Measurements from ENCODE around the gene MOB3A. TPM values are rescaled to one million over a fixed set of nuclear protein-coding genes. Genes with fewer than 3 reads are reported as not detected.
A peak's percentile ranks its signal among the peaks of the same experiment; 100 is the strongest.
"Not testable (repeated sequence)": the region's sequence is repeated elsewhere in the genome, so short reads cannot be mapped to it uniquely, and the experiment has no call there.

Gene MOB3A
- total RNA-seq, 3 donors from 2014 or later = 128 to 137 (median 137) TPM

- Mint-ChIP-seq H3K4me1 (ENCODE audit: low read depth) (peaks cover 19% of the 10 kb centered on the region), H3K9me3 (peaks cover 4% of the 10 kb centered on the region)
Observed at GRCh38 chr19:2039089-2039958, 56.8 kb downstream of the MOB3A start.

GRCh38 chr19:2038284-2039088 is 57.6 kb downstream of the MOB3A start:
- no peak overlapping the region for H3K4me3 Mint-ChIP-seq
- peaks cover 14% of the 10 kb centered on the region for H3K4me1 Mint-ChIP-seq (ENCODE audit: low read depth)
- DNase-seq = no peak
- H3K27me3 Mint-ChIP-seq (ENCODE audit: low read depth) = no peaks in the 10 kb centered on the region
- ATAC-seq = no peak
- peaks cover 7% of the 10 kb centered on the region for H3K36me3 Mint-ChIP-seq (ENCODE audit: insufficient read depth)
- H3K9me3 Mint-ChIP-seq = peaks cover 4% of the 10 kb centered on the region

More at GRCh38 chr19:2039089-2039958, 56.8 kb downstream of the MOB3A start:
- Mint-ChIP-seq H3K36me3 (ENCODE audit: insufficient read depth) (peaks cover 8% of the 10 kb centered on the region), H3K4me3 (no peak overlapping the region), H3K27me3 (ENCODE audit: low read depth) (no peaks in the 10 kb centered on the region)
- ATAC-seq (no peak), DNase-seq (no peak)

- no peak for DNase-seq
- no peak for ATAC-seq
- peaks cover 16% of the 10 kb centered on the region for H3K4me1 Mint-ChIP-seq (ENCODE audit: low read depth)
- H3K27me3 Mint-ChIP-seq (ENCODE audit: low read depth) = no peaks in the 10 kb centered on the region
- no peak overlapping the region for H3K4me3 Mint-ChIP-seq
- peaks cover 5% of the 10 kb centered on the region for H3K36me3 Mint-ChIP-seq (ENCODE audit: insufficient read depth)
- H3K9me3 Mint-ChIP-seq = peaks cover 4% of the 10 kb centered on the region
Observed at GRCh38 chr19:2037651-2038255, 58.4 kb downstream of the MOB3A start.

- DNase-seq = no peak
- Mint-ChIP-seq H3K27me3 (ENCODE audit: low read depth) (no peaks in the 10 kb centered on the region), H3K4me1 (ENCODE audit: low read depth) (peaks cover 21% of the 10 kb centered on the region), H3K9me3 (peaks cover 4% of the 10 kb centered on the region), H3K36me3 (ENCODE audit: insufficient read depth) (peaks cover 5% of the 10 kb centered on the region), H3K4me3 (no peak overlapping the region)
- no peak for ATAC-seq
Observed at GRCh38 chr19:2036424-2036823, 59.7 kb downstream of the MOB3A start.

GRCh38 chr19:2035590-2035991 is 60.5 kb downstream of the MOB3A start:
- no peak overlapping the region for H3K4me3 Mint-ChIP-seq
- H3K9me3 Mint-ChIP-seq = peaks cover 4% of the 10 kb centered on the region
- H3K4me1 Mint-ChIP-seq (ENCODE audit: low read depth) = peaks cover 21% of the 10 kb centered on the region
- DNase-seq = no peak
- peaks cover 5% of the 10 kb centered on the region for H3K36me3 Mint-ChIP-seq (ENCODE audit: insufficient read depth)
- no peak for ATAC-seq
- no peaks in the 10 kb centered on the region for H3K27me3 Mint-ChIP-seq (ENCODE audit: low read depth)

GRCh38 chr19:2034729-2035589 is 61.2 kb downstream of the MOB3A start:
- H3K27me3 Mint-ChIP-seq (ENCODE audit: low read depth) = no peaks in the 10 kb centered on the region
- DNase-seq (peak; percentile 53), ATAC-seq (peak; percentile 72 to 86)
- peaks cover 4% of the 10 kb centered on the region for H3K9me3 Mint-ChIP-seq
- H3K4me1 Mint-ChIP-seq (ENCODE audit: low read depth) = peaks cover 21% of the 10 kb centered on the region
- H3K36me3 Mint-ChIP-seq (ENCODE audit: insufficient read depth) = peaks cover 5% of the 10 kb centered on the region
- no peak overlapping the region for H3K4me3 Mint-ChIP-seq

GRCh38 chr19:2034253-2034652 is 61.9 kb downstream of the MOB3A start:
- DNase-seq; H3K36me3 Mint-ChIP-seq (ENCODE audit: insufficient read depth); H3K27me3 Mint-ChIP-seq (ENCODE audit: low read depth); H3K4me3 Mint-ChIP-seq; ATAC-seq; H3K9me3 Mint-ChIP-seq: not testable (repeated sequence)
- peaks cover 21% of the 10 kb centered on the region for H3K4me1 Mint-ChIP-seq (ENCODE audit: low read depth)

- DNase-seq (no peak), ATAC-seq (no peak)
- Mint-ChIP-seq H3K27me3 (ENCODE audit: low read depth) (no peaks in the 10 kb centered on the region), H3K9me3 (peaks cover 4% of the 10 kb centered on the region), H3K4me3 (no peak overlapping the region), H3K36me3 (ENCODE audit: insufficient read depth) (no peaks in the 10 kb centered on the region), H3K4me1 (ENCODE audit: low read depth) (peaks cover 21% of the 10 kb centered on the region)
Observed at GRCh38 chr19:2033825-2034159, 62.3 kb downstream of the MOB3A start.

- H3K36me3 Mint-ChIP-seq (ENCODE audit: insufficient read depth) = no peaks in the 10 kb centered on the region
- DNase-seq (no peak), ATAC-seq (no peak)
- H3K9me3 Mint-ChIP-seq = peaks cover 4% of the 10 kb centered on the region
- H3K4me3 Mint-ChIP-seq = no peak overlapping the region
- H3K4me1 Mint-ChIP-seq (ENCODE audit: low read depth) = peaks cover 21% of the 10 kb centered on the region
- no peaks in the 10 kb centered on the region for H3K27me3 Mint-ChIP-seq (ENCODE audit: low read depth)
Observed at GRCh38 chr19:2033115-2033824, 62.9 kb downstream of the MOB3A start.

- ATAC-seq = peak; percentile 42
- H3K36me3 Mint-ChIP-seq (ENCODE audit: insufficient read depth) = no peaks in the 10 kb centered on the region
- DNase-seq = no peak
- peak overlapping the region; percentile 69 for H3K4me3 Mint-ChIP-seq
- H3K9me3 Mint-ChIP-seq = peaks cover 4% of the 10 kb centered on the region
- peaks cover 21% of the 10 kb centered on the region for H3K4me1 Mint-ChIP-seq (ENCODE audit: low read depth)
- H3K27me3 Mint-ChIP-seq (ENCODE audit: low read depth) = no peaks in the 10 kb centered on the region
Observed at GRCh38 chr19:2032296-2032941, 63.7 kb downstream of the MOB3A start.

- H3K4me1 Mint-ChIP-seq (ENCODE audit: low read depth) = peaks cover 6% of the 10 kb centered on the region
- H3K27me3 Mint-ChIP-seq (ENCODE audit: low read depth) = no peaks in the 10 kb centered on the region
- H3K36me3 Mint-ChIP-seq (ENCODE audit: insufficient read depth) = no peaks in the 10 kb centered on the region
- DNase-seq (no peak), ATAC-seq (no peak)
- H3K4me3 Mint-ChIP-seq = no peak overlapping the region
- H3K9me3 Mint-ChIP-seq = no peaks in the 10 kb centered on the region
Observed at GRCh38 chr19:2027361-2027760, 68.8 kb downstream of the MOB3A start.

- H3K27me3 Mint-ChIP-seq (ENCODE audit: low read depth) = no peaks in the 10 kb centered on the region
- H3K4me1 Mint-ChIP-seq (ENCODE audit: low read depth) = no peaks in the 10 kb centered on the region
- no peak for ATAC-seq
- H3K4me3 Mint-ChIP-seq = no peak overlapping the region
- no peak for DNase-seq
- H3K9me3 Mint-ChIP-seq = no peaks in the 10 kb centered on the region
- H3K36me3 Mint-ChIP-seq (ENCODE audit: insufficient read depth) = no peaks in the 10 kb centered on the region
Observed at GRCh38 chr19:2026770-2027169, 69.4 kb downstream of the MOB3A start.

- no peak for DNase-seq
- Mint-ChIP-seq H3K27me3 (ENCODE audit: low read depth) (no peaks in the 10 kb centered on the region), H3K4me1 (ENCODE audit: low read depth) (peaks cover 5% of the 10 kb centered on the region), H3K4me3 (no peak overlapping the region), H3K36me3 (ENCODE audit: insufficient read depth) (no peaks in the 10 kb centered on the region), H3K9me3 (no peaks in the 10 kb centered on the region)
- no peak for ATAC-seq
Observed at GRCh38 chr19:2022289-2022688, 73.8 kb downstream of the MOB3A start.
